Uterus (tissue), 2 donors: ENCODE data around the gene CERS6.

Experiments
- CTCF ChIP-seq, 4 experiments: fragments of 200-600 bp in 2 of 4; fragments of 450-650 bp in 2 of 4; sonication (generic) in 2 of 4; IDR thresholded peaks; one replicate each; pipeline ENCODE4 v1.5.1; 2016 to 2019; ENCODE audit warnings: antibody characterized with exemption in 4 of 4, mild to moderate bottlenecking in 2 of 4, moderate library complexity in 1 of 4
- POLR2A ChIP-seq, 2 donors: fragments of 450-650 bp; IDR thresholded peaks; one replicate each; pipeline ENCODE4 v1.6.1; 2016; ENCODE audit warnings: antibody characterized with exemption in 2 of 2, mild to moderate bottlenecking in 1 of 2, moderate library complexity in 1 of 2

- no peak for TF ChIP-seq POLR2A (IDR thresholded peaks at IDR 0.05)
- no peak for TF ChIP-seq CTCF (IDR thresholded peaks at IDR 0.05)
These were observed 137.6 kb downstream of the CERS6 start for GRCh38 chr2:168593713-168594112.
